HPDE6-E6E7 (cell line): Measurements from ENCODE around the gene ANKS3.
"Not testable (repeated sequence)": the region's sequence is repeated elsewhere in the genome, so short reads cannot be mapped to it uniquely, and the experiment has no call there.

Experiments
- DNase-seq: peaks from one replicate; pipeline ENCODE4 v3.0.0; 2011; ENCODE audit warnings: missing footprints; ENCODE audit errors: extremely low spot score

ANKS3 gene

DNA sequence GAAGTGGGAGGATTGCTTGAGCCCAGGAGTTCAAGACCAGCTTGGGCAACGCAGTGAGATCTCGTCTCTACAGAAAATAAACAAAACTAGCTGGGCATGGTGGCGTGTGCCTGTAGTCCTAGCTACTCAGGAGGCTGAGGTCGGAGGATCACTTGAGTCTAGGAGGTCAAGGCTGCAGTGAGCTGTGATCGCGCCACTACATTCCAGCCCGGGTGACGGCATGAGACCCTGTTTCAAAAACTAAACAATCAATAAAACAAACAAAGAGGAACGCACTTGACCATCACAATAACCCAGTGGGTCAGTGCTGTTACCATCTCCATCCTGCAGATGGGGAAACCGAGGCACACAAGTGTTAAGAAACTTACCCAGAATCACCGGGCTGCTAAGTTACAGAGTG is 19.2 kb upstream of the ANKS3 start:
- no peak for DNase-seq

DNA sequence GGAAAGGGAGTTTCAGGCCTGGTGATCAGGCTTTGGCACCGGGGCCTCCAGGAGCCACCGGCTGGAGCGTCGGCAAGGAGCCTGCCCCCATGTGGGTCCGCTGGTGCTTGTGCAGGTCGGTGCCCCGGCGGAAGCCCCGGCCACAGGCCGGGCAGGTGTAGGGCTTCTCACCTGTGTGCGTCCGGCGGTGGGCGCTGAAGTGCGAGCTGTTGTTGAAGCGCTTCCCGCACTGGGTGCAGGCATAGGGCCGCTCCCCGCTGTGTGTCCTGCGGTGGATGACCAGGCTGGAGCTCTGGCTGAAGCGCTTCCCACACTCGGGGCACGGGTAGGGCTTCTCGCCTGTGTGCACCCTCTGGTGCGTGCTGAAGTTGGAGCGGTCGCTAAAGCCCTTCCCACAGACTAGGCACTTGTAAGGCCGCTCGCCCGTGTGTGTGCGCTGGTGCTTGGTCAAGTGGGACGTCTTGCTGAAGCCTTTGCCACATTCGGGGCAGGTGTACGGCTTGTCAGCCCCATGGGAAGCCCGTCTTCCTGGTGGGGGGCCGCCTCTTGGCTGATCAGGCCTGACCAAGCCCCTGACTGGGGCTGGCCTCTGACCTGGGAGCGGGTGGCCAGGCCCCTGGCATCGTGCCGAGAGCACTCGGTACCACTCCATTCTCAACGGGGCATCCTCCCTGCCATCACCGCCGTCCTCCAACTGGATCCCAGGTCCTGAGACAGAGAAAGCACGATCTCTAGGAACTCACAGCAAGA is 18.5 kb upstream of the ANKS3 start:
- no peak for DNase-seq

DNA sequence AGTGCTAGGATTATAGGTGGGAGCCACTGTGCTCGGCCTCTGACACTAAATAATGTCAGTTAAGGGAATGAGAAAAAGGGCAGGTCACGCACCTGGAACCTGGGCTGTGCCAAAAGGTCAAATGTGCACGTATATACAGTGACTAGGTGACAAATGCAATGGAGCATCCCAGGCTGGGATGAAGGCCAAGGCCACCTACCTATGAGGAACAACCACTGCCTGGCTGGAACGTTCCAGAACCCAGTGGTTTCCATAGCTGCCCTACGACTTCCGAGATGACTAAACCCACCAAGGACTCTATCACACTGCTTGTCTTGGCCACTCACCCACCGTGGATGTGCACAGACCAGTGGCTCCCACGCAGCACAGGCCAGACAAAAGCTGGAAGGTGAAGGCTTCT is 16.8 kb upstream of the ANKS3 start:
- no peak for DNase-seq

DNA sequence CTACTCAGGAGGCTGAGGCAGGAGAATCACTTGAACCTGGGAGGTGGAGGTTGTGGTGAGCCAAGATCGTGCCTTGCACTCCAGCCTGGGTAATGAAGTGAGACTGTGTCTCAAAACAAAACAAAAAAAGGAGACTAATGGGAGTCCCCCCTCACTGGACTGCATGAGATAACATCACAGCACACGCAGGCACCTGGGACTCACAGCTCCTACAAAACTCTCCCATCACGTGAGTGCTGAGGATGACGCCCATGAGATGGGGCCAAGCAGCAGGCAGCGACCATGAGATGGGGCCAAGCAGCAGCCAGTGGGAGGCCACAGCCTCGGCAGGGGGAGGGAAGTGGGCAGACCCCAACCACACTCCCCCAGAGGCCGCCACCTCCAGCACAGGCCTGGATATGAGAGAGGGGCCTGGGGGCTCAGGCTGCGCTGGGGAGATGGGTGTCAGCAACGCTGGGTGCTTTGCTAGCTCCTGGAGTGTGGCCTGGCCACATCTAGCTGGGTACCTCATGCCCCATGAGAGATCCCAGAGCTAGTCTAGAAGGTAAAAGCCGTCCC is 15.7 kb upstream of the ANKS3 start:
- DNase-seq: no peak

DNA sequence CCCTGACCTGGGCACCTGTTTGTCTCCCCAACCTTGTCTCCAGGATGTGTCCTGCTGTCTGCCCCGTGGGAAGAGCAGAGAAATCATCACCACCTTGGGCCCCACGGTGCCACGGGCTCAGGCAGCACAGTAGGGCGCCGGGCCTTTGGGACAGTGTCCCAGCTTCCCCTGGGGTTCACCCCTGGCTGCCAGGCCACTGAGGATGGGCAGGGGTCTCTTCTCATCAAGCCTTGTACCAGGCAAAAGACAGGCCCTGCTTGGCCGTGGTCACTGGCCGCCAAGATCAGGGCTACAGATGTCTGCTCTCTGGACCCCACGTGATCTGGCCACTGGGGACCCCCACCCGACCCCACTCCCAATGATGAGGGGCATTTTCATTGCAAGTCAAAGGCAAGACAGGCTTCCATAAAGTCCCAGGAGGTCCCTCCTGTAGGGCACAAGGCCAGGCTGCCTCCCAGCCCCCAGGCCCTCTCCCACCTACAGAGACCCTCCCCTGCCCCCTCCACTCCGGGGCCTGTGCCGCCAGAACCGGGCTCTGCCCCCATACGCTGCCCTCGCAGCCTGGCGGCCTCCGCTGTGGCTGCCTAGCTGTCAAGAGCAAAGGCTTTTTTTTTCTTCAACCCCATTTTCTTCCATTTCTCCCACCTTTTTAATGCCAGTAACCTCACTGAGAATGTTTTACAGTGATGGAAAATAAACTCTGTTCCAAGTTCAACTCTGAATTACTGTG is 14.8 kb upstream of the ANKS3 start:
- DNase-seq: no peak

DNA sequence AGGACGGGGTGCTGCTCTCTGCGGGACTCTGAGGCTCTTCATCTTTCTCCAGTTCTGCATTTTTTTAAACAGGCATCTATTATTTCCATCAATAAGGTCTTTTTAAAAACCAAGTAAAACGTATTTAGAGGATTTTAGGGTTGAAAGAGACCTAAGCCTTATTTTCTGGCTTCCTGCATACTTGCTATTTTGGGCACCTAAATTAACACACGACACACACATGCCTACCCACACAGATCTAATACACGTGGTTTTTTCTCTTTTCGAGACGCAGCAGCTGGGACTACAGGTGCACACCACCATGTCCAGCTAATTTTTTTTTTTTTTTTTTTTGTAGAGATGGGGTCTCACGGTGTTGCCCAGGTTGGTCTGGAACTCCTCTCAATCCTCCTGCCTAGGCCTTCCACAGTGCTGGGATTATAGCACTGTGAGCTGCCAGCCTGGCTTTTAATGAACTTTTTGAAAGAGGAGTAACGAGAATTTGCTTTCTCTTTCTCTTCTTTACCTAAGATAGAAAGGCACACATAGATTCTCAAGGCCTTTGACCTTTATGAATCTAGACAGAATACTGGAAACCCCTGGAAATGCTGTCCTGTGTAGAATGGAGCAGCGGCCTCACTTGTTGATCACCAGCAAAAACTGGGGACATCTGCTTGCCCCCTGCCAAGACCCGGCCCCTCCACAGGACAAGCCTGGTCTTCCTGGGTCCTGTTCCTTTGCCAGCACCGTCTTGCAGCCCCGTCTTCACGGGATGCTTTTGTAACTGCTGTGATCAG is 14.0 kb upstream of the ANKS3 start:
- DNase-seq: no peak

DNA sequence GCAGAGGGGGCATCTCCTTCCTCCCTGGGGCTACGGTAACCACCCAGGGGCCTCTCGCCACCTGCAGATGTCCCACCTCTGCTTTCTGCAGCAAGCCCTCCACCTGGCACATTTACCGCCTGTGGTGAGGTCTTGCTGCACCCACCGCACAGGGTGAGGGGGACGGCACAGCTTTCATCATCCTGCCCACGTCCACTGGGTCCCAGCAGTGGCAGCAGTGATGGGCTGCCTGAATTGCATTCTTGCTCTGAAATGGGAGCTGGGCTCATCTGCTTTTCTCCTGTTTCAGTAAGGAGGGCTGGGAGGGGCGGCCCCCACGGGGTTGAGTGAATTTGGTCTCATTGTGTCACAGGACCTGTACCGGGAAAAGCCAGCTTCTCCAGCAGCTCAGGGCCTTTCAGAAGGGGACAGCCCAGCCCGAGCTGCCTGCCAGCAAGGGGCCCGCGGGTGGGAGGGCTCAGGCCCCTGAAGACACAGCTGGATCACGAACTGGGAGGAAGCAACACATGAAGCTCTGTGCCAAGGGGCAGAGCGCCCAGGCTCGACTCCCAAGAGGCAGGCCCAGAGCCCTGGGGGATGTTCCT is 13.0 kb upstream of the ANKS3 start:
- no peak for DNase-seq

DNA sequence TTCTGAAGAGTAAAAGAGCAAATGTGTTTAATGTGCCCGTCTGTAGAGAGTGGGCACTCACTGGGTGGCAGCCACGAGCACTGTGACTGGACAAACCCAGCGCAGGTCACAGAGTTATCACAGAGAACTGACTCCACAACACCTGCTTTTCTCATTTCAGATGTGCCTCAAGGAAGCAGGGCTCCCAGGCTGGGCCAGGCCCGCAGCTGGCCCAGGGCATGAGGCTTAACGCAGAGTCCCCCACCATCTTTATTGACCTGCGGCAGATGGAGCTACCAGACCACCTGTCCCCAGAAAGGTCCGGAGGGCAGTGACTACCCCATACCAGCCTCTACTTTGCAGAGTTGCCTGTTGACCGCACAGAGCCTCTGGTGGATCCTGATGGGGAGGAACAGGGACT is 12.1 kb upstream of the ANKS3 start:
- DNase-seq: no peak

DNA sequence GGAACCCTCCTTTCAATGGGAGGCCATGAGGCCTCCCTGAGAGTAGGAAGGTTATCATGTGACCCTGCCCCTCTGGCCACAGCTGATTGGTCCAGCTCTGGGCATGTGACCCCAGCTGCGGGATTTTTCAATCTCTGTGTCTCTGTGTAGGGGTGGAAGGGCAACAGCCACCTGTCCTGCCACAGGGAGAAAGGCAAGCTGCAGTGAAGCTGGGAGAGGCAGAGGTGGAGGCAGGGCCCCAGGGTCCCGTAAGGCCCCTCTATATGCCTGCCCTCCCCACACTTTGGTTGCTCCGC is 11.2 kb upstream of the ANKS3 start:
- DNase-seq: no peak

DNA sequence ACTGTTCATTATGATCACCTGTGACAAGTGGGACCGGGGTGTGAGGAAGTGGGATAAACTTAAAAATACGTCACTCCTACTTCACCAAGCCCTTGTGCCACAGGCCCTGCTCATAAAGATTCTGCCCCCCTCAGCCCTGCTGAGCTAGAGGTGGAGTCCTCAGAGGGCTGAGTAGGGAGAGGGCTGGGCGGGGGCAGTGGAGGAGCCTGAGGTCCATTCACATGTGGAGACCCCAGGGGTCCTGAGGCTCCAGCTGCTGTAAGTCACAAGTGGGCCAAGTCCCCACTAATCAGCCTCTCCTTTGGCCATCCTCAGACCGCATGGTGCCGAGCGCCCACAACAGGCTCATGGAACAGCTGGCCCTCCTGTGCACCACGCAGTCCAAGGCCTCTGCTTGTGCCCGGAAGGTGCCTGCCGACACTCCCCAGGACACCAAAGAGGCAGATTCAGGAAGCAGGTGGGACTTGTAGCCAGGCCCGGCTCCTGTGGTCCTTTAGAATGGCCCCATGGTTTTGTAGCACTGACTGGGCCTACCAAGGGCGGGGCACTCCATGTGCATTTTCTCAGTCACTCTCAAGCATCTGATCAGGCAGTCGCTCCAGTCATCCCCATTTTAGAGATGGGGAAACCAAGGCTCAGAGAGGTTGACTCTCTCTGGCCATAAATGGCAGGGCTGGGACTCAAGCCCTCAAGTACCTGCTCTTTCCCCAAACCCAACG is 10.6 kb upstream of the ANKS3 start:
- no peak for DNase-seq

DNA sequence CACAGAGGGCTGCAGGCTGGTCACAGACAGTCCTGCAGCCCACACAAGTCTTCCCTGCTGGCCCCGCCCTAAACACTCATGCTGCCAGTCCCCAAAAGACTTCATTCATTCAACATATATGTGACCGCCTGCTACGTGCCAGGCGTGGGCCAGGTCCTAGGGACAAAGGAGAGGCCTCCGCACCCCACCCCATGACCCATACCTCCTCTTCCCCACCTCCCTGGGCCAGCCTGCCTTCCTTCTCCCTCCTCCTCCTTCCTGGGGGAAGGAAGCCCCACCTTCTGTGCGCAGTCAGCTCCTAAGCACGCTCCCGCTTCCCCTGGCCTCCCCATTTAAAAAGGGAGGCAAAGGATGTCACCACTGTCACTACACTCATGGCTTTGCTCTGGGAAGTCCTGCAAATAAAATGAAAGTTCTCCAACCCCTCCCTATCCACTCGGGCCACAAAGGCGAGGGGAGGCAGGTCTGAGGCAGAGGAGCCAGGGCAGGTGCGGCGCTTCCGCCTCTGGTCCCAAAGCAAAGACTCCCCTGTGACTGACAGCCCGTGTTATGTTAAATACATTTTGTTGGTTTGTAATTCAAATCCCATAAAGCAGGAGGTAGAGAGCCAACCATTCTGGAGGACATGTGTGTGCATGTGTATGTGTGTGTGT is 9.3 kb upstream of the ANKS3 start:
- DNase-seq: no peak

DNA sequence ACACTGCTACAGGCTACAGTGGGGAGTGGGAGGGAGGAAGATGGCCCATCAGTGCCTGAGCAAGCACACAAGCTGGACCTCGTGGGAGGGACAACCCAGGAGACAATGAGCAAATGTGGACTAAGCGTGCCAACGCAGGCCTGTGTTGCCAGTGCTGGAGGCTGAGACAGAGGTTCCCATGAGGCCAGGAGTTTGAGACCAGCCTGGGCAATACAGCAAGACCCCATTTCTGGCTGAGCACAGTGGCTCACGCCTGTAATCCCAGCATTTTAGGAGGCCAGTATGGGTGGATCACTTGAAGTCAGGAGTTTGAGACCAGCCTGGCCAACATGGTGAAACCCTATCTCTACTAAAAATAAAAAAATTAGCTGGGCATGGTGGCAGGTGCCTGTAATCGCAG is 4.3 kb upstream of the ANKS3 start:
- not testable (repeated sequence) for DNase-seq

DNA sequence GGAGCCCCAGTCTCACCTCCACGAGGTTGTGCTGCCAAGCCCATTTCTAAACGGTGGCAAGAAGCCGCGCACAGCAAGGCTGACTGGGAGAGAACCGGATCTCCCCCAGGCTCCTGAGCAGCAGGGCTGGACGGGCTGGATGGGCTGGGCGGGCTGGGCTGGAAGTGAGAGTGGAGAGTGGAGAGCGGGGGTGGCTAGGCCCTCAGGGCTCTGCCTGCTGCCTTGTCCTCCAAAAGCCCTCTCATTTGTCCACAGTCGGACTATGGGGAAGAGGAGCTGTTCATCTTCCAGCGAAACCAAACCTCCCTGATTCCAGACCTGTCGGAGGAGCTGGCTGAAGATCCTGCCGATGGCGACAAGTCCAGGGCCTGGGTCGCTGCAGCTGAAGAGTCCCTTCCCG is 3.5 kb upstream of the ANKS3 start:
- no peak for DNase-seq

DNA sequence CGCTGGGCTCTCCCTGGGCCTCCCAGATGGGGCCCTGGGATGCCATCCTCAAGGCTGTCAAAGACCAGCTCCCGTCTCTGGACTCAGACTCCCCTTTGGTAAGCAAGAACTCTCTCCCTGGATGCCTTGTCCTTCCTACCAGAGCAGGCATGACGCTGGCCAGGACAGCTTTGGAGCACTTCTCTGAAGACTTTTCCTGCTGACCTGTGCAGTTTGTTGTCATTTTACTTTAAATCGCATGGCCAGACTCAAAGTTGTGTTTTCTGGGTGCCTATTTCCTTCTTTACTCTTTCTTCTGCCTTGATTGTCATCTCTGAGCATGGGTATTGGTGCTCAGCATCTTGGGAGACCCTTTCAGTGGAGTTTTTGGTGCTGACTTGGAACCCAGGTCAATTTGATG is 2.5 kb upstream of the ANKS3 start:
- DNase-seq: no peak

DNA sequence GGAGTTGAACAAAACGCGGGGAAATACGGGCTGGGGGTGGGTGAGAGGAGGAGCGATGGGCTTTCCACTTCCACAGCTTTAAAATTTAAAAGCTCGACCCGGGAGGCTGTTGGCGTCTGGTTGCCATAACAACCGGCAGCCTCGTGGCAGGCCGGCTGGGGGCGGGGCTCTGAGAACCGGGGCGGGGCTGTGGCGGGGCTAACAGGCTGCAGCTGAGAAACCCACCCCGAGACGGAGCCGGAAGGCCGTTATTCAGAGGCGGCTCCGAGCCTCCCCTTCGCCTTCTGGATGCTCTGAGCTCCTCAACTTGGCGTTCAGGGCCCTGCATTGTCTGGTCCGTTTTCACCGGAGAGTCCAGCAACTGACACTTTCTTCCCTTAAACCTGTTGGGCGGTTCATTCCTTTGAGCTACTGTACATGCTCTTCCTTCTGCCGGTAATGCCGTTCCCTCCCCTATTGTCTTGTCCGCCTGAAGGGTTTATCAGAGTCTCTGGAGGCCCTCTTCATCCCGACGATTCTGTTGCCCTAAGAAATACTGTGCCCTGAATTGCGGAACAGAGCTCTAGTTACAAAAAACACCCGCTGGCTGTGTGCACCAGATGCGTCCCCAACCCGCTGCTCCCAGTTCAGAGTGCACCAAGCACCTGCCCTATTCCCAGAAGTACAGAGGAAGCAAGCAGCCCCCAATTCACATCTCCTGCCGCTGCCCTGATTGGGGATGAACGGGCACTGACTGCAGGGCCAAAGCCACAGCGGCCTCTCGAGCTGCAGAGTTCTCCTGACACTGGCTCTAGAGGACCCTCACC is 862 bp upstream of the ANKS3 start:
- peak; percentile 80 for DNase-seq

DNA sequence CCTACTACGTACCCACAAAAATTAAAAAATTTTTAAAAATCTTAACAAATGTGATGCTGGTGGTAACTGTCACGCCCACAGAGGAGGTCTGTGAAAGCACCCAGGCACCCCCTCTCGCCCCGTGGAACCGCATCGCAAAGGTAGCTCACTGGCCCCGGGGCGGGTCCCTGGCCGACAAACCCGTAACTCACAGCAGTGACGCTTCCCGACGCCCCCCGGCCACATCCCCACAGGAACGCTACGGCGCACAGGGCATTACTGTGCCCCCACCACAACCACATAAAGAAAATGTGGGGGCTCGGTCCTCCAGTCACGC is 366 bp downstream of the ANKS3 start:
- DNase-seq: no peak

DNA sequence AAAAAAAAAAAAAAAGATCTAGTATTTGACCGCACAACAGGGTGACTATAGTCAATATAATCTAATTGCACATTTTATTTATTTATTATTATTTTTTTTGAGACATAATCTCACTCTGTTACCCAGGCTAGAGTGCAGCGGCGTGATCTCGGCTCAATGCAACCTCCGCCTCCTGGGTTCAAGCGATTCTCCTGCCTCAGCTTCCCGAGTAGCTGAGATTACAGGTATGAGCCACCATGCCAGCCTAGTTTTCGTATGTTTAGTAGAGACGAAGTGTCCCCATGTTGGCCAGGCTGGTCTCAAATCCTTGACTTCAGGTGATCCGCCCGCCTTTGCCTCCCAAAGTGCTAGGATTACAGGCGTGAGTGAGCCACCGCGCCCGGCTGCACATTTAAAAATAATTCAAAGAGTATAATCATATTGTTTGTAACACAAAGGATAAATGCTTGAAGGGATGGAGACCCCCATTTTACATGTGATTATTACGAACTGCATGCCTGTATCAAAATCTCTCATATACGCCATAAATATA is 794 bp downstream of the ANKS3 start:
- no peak for DNase-seq

DNA sequence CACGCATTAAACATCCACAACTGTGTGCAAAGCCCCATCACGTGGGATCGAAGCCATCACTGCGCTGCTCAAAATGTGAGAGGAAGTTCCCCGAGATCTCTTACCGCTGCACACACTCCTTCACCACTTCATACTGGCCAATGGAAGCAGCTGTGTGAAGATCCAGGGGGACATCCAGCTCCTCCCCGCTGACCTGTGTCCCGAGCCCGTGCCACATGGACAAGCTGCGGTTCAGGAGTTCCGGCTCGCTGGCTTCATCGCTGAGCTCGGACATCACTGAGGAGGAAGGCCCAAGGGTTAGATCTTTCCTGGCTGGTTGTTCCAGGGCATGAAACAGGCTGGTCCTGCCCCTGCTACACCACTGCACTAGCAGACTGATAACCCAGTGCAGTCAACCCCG is 4.2 kb downstream of the ANKS3 start:
- no peak for DNase-seq

DNA sequence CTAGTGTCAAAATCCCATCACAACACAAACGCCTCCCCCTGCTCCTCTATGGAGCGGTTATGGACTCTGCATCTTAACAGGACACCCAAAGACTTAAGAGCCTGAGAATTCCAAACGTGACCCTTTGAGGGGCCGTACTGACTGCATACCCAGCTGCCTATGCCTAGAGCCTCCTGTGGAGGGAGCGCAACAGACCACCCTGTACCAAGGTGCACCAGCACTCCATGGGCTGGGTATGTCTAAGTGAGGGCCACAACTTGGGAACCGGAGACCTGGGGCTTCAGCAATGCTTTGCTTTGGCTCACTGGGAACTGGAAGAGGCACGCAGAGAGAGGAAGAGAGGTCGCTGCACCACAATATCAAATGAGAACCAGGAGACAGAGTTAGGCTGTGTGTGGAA is 5.4 kb downstream of the ANKS3 start:
- no peak for DNase-seq

DNA sequence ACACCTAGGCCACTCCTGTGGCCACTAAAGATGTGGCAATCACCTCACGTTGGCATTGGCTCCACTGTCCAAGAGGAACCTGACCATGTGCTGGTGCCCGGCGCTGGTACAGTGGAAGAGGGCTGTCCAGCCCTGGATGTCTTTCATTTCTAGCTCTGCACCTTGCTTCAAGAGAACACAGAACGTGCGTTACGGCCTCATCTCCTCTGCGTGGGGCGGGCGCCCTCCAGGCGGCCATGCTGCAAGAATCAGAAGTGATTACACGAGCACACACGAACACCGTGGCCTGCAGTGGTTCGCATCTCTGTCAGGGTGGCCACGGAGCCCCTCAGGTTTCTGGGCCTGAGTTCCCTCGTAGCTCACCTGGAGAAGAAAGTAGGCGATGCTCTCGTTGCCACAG is 7.5 kb downstream of the ANKS3 start:
- DNase-seq: no peak
